HepG2 (cell line): ENCODE results near the gene SLC43A3. TPM values are rescaled to one million over a fixed set of nuclear protein-coding genes. Genes with fewer than 3 reads are reported as not detected.

Source experiments
- ATAC-seq: fragments of 200-7000 bp; cut with Tn5 transposase; 3 replicates; pipeline ENCODE4 v1.9.1; 2020; ENCODE audit warnings: mild to moderate bottlenecking, moderate library complexity
- BruUV-seq: library from RNA; stranded (reverse); fragments of 400-500 nt; replicated peaks from 2 replicates; lab custom pipeline; 2021; lab: Mats Ljungman, UMichigan
- CTCF ChIA-PET: fragments of 300-600 bp; formaldehyde crosslinking; extraction: SDS; loops from one replicate; lab custom pipeline; 2021; ENCODE audit warnings: low total read pairs, inconsistent platforms, low intra/inter-chr PET ratio; lab: Yijun Ruan, JAX
- POLR2A ChIA-PET: fragments of 350-600 bp; sonication (Branson Sonifier 250); formaldehyde crosslinking; loops from one replicate; lab custom pipeline; 2020; ENCODE audit warnings: antibody characterized with exemption, inconsistent platforms; lab: Yijun Ruan, JAX
- DNase-seq: peaks from one replicate; pipeline ENCODE4 v3.0.0-alpha.2; 2015; ENCODE audit warnings: low spot score
- FAIRE-seq: peaks from 3 replicates; lab custom pipeline; 2011; peaks lifted over from hg19 to GRCh38; lab: Jason Lieb, UNC
- H2AFZ ChIP-seq: one replicate; pipeline ENCODE4 v1.6.1; 2011; ENCODE audit warnings: low read length, inconsistent platforms
- H3K27ac ChIP-seq: fragments of 300-600 bp; 3 replicates; pipeline ENCODE4 v1.8.0; 2011; ENCODE audit warnings: mixed run types, mild to moderate bottlenecking, mixed read lengths, low read length, inconsistent platforms; ENCODE audit not compliant: insufficient read depth; ENCODE audit errors: extremely low read length
- H3K27me3 ChIP-seq, 2 experiments: fragments of 200-600 bp in 1 of 2; 2 replicates in 1 of 2; 3 replicates in 1 of 2; pipeline versions ENCODE4 v1.6.0 to v1.8.0; 2011; ENCODE audit warnings: low read length in 2 of 2, mild to moderate bottlenecking in 2 of 2, moderate library complexity in 2 of 2, inconsistent platforms in 1 of 2; ENCODE audit not compliant: insufficient read depth in 2 of 2, control insufficient read depth in 1 of 2
- H3K36me3 ChIP-seq, 2 experiments: fragments of 200-600 bp in 1 of 2; replicated peaks in 1 of 2; 2 replicates in 1 of 2; 3 replicates in 1 of 2; pipeline versions ENCODE4 v1.5.1 to v1.8.0; 2011; ENCODE audit warnings: low read length in 2 of 2, inconsistent platforms in 1 of 2; ENCODE audit not compliant: insufficient read depth in 2 of 2, control insufficient read depth in 1 of 2
- H3K4me1 ChIP-seq: 2 replicates; pipeline ENCODE4 v1.5.1; 2012; ENCODE audit warnings: low read length, inconsistent platforms; ENCODE audit not compliant: insufficient read depth
- H3K4me2 ChIP-seq: 2 replicates; pipeline ENCODE4 v1.6.0; 2011; ENCODE audit warnings: low read depth, low read length, inconsistent platforms
- H3K4me3 ChIP-seq, 3 experiments: fragments of 200-600 bp in 1 of 3; sonication (generic), shearing (Covaris generic) in 1 of 3; replicated peaks in 1 of 3; 2 replicates each; pipeline ENCODE4 v1.5.1; 2011 to 2016; ENCODE audit warnings: low read length in 3 of 3, inconsistent platforms in 2 of 3, low read depth in 2 of 3, mild to moderate bottlenecking in 2 of 3, control low read depth in 1 of 3, mixed read lengths in 1 of 3; ENCODE audit not compliant: insufficient read depth in 1 of 3
- H3K79me2 ChIP-seq: one replicate; pipeline ENCODE4 v1.6.1; 2011; ENCODE audit warnings: low read length, inconsistent platforms; ENCODE audit not compliant: insufficient read depth
- H3K9ac ChIP-seq: 2 replicates; pipeline ENCODE4 v1.6.0; 2011; ENCODE audit warnings: mild to moderate bottlenecking, low read depth, low read length, inconsistent platforms; ENCODE audit not compliant: insufficient read depth
- H3K9me3 ChIP-seq: 2 replicates; pipeline ENCODE4 v1.5.1; 2012; ENCODE audit warnings: mild to moderate bottlenecking, low read length
- H4K20me1 ChIP-seq: 2 replicates; pipeline ENCODE4 v1.6.0; 2011; ENCODE audit warnings: inconsistent platforms, mild to moderate bottlenecking, low read length, moderate library complexity; ENCODE audit not compliant: insufficient read depth
- ARID3A ChIP-seq: IDR thresholded peaks from 2 replicates; pipeline ENCODE4 v1.6.1; 2012; ENCODE audit warnings: low read depth, low read length, improper control_type of control experiment
- E2F2 ChIP-seq: sonication (generic); formaldehyde crosslinking; IDR thresholded peaks from 2 replicates; pipeline ENCODE4 v1.4.0; 2020; ENCODE audit warnings: missing genetic modification reagents, borderline replicate concordance
- TCF7L2 ChIP-seq: IDR thresholded peaks from 2 replicates; pipeline ENCODE4 v1.6.1; 2011; ENCODE audit warnings: mild to moderate bottlenecking, low read depth, low read length, moderate library complexity
- TFE3 ChIP-seq: IDR thresholded peaks from 2 replicates; pipeline ENCODE4 v1.6.1; 2016
- ZBED4 ChIP-seq: sonication (generic); formaldehyde crosslinking; IDR thresholded peaks from 2 replicates; pipeline ENCODE4 v1.4.0; 2020; ENCODE audit warnings: missing genetic modification reagents, borderline replicate concordance
- ZNF570 ChIP-seq: sonication (generic); formaldehyde crosslinking; IDR thresholded peaks from 2 replicates; pipeline ENCODE4 v1.4.0; 2020; ENCODE audit warnings: mild to moderate bottlenecking, missing genetic modification reagents, borderline replicate concordance
- ZNF878 ChIP-seq: sonication (generic); formaldehyde crosslinking; IDR thresholded peaks from 2 replicates; pipeline ENCODE4 v1.8.1; 2023; ENCODE audit warnings: mild to moderate bottlenecking, missing genetic modification reagents, moderate library complexity
- WGBS: methylation state at CpG from one replicate; pipeline ENCODE4 v1.1.6; 2017; ENCODE audit warnings: low lambda C conversion rate; 5-methylcytosine and 5-hydroxymethylcytosine counted together
- in situ Hi-C: cut with HindIII; loops from 2 replicates; pipeline ENCODE4 v1.10.0; 2017; ENCODE audit warnings: low pct_unique_long_range_greater_than_20kb; ENCODE audit not compliant: extremely low pct_ligation_motif_present
- intact Hi-C: fragments of 100-400 bp; cut with micrococcal nuclease; formaldehyde crosslinking; loops from one replicate; pipeline ENCODE4 v1.10.0; 2022; ENCODE audit not compliant: unreplicated experiment
- polyA plus RNA-seq, 8 experiments: library from polyadenylated mRNA; depleted of rRNA in 3 of 8; stranded (reverse) in 7 of 8; unstranded in 1 of 8; fragments of >200 nt; fragmentation: Illumina TruSeq in 4 of 8; extraction: Trizol in 4 of 8; gene quantifications; 2 replicates each; pipeline versions ENCODE4 v1.2.1 to v1.2.3, GENCODE V29; 2011 to 2016; ENCODE audit warnings: low read depth in 4 of 8, missing spikeins in 1 of 8, mixed read lengths in 1 of 8; ENCODE audit not compliant: insufficient read depth in 1 of 8
- total RNA-seq, 5 experiments: library from RNA; depleted of rRNA; stranded (reverse); fragments of >200 nt; fragmentation: Illumina TruSeq; extraction: Trizol; gene quantifications; 2 replicates each; pipeline ENCODE4 v1.2.3, GENCODE V29; 2016; ENCODE audit warnings: low read depth in 1 of 5

SLC43A3 gene
- total and polyA plus RNA-seq, 2 of the 13 experiments (the other 11 are each of a cell fraction or from before 2014, with no cell fraction given) = 2.6 TPM; not detected in 1

GRCh38 chr11:57417056-57417455, 9.9 kb downstream of the SLC43A3 start:
- no TSS peak for BruUV-seq
- in situ Hi-C loops = no loop called here

GRCh38 chr11:57416436-57416835, 10.5 kb downstream of the SLC43A3 start:
- H3K27me3 ChIP-seq = peaks cover 0 to 6% of the 10 kb centered on the region in 2 experiments; a peak in 2 of 5 replicates
- no peaks in the 10 kb centered on the region for H3K36me3 ChIP-seq
- H3K79me2 ChIP-seq = no peaks in the 10 kb centered on the region
- FAIRE-seq (no peak), DNase-seq (no peak), ATAC-seq (no peak)
- BruUV-seq = no TSS peak
- no peaks in the 10 kb centered on the region for H4K20me1 ChIP-seq
- no peak overlapping the region for H2AFZ ChIP-seq
- in situ Hi-C loops = no loop called here
- no peaks in the 10 kb centered on the region for H3K4me1 ChIP-seq
- intact Hi-C loops = no loop called here
- no peak overlapping the region for H3K9ac ChIP-seq
- no peaks in the 10 kb centered on the region for H3K9me3 ChIP-seq
- H3K27ac ChIP-seq = no peak overlapping the region
- ChIA-PET POLR2A (no interaction called here), CTCF (no interaction called here)
- no peak overlapping the region for H3K4me3 ChIP-seq
- WGBS = 40% methylated on average over 3 of the region's 3 CpGs
- no peak overlapping the region for H3K4me2 ChIP-seq
- TF ChIP-seq TCF7L2 = no peak
- no peak for TF ChIP-seq E2F2 (CRISPR knock-in tag)
- TF ChIP-seq ZNF570 (CRISPR knock-in tag) = no peak
- no peak for TF ChIP-seq ARID3A
- no peak for TF ChIP-seq ZBED4 (CRISPR knock-in tag)
- TF ChIP-seq ZNF878 (CRISPR knock-in tag) = no peak

More at GRCh38 chr11:57417056-57417455, 9.9 kb downstream of the SLC43A3 start:
- H4K20me1 ChIP-seq = no peaks in the 10 kb centered on the region
- no peak overlapping the region for H3K9ac ChIP-seq
- no peak for ATAC-seq
- H3K4me2 ChIP-seq = no peak overlapping the region
- no peak overlapping the region for H3K4me3 ChIP-seq
- no peaks in the 10 kb centered on the region for H3K36me3 ChIP-seq
- FAIRE-seq = no peak
- POLR2A ChIA-PET = no interaction called here
- H3K4me1 ChIP-seq = no peaks in the 10 kb centered on the region
- peaks cover 0 to 6% of the 10 kb centered on the region in 2 experiments; a peak in 2 of 5 replicates for H3K27me3 ChIP-seq
- 42% methylated on average over 4 of the region's 4 CpGs for whole genome bisulfite sequencing
- H3K79me2 ChIP-seq = no peaks in the 10 kb centered on the region
- DNase-seq = no peak
- H2AFZ ChIP-seq = no peak overlapping the region
- CTCF ChIA-PET = no interaction called here
- TF ChIP-seq TFE3 (CRISPR knock-in tag) = no peak
- intact Hi-C loops = no loop called here
- no peak overlapping the region for H3K27ac ChIP-seq
- no peaks in the 10 kb centered on the region for H3K9me3 ChIP-seq
